Activated naive CD4-positive, alpha-beta T cell treated with anti-CD3 and anti-CD28 coated beads, Interleukin-2, amount 10 ng/mL, durations not matched to agents 7 days and 5 days (primary cell): Measurements from ENCODE around the gene LCT.
A peak's percentile ranks its signal among the peaks of the same experiment; 100 is the strongest.

ENCODE experiments used
- CTCF ChIA-PET: fragments of 350-600 bp; sonication (Branson Sonifier 250); formaldehyde crosslinking; loops from one replicate; lab custom pipeline; 2021; ENCODE audit warnings: antibody characterized with exemption; lab: Charles Lee
- DNase-seq: peaks from one replicate; pipeline ENCODE4 v3.0.0-alpha.2; 2020
- H3K27ac Mint-ChIP-seq: one replicate; pipeline ENCODE4 v1.8.0; 2021; ENCODE audit warnings: mild to moderate bottlenecking, moderate library complexity, mixed read lengths
- H3K27me3 Mint-ChIP-seq: one replicate; pipeline ENCODE4 v1.8.0; 2021; ENCODE audit warnings: mild to moderate bottlenecking, mixed read lengths
- H3K36me3 Mint-ChIP-seq: one replicate; pipeline ENCODE4 v1.8.0; 2021; ENCODE audit warnings: mixed read lengths
- H3K4me1 Mint-ChIP-seq: one replicate; pipeline ENCODE4 v1.8.0; 2021; ENCODE audit warnings: mixed read lengths
- H3K4me3 Mint-ChIP-seq: one replicate; pipeline ENCODE4 v1.8.0; 2021; ENCODE audit warnings: mild to moderate bottlenecking, moderate library complexity, mixed read lengths
- H3K9me3 Mint-ChIP-seq: one replicate; pipeline ENCODE4 v1.8.0; 2021; ENCODE audit warnings: mixed read lengths

Gene LCT

GRCh38 chr2:135849087-135849486 lies 12.1 kb upstream of the LCT start:
- Mint-ChIP-seq H3K27ac (no peak overlapping the region), H3K4me1 (no peaks in the 10 kb centered on the region), H3K36me3 (peaks cover 63% of the 10 kb centered on the region), H3K4me3 (no peak overlapping the region), H3K9me3 (no peaks in the 10 kb centered on the region), H3K27me3 (no peaks in the 10 kb centered on the region)
- DNase-seq: no peak
- CTCF ChIA-PET: no interaction called here

GRCh38 chr2:135845997-135846396 lies 9.0 kb upstream of the LCT start:
- CTCF ChIA-PET: interaction anchor here (1.1 kb wide), 1 partner anchor 538 kb away, joined by 3 read pairs; no protein-coding TSS in a partner anchor
- DNase-seq: no peak
- Mint-ChIP-seq H3K4me1 (peaks cover 5% of the 10 kb centered on the region), H3K9me3 (no peaks in the 10 kb centered on the region), H3K36me3 (peaks cover 63% of the 10 kb centered on the region), H3K4me3 (no peak overlapping the region), H3K27ac (no peak overlapping the region), H3K27me3 (no peaks in the 10 kb centered on the region)

DNA sequence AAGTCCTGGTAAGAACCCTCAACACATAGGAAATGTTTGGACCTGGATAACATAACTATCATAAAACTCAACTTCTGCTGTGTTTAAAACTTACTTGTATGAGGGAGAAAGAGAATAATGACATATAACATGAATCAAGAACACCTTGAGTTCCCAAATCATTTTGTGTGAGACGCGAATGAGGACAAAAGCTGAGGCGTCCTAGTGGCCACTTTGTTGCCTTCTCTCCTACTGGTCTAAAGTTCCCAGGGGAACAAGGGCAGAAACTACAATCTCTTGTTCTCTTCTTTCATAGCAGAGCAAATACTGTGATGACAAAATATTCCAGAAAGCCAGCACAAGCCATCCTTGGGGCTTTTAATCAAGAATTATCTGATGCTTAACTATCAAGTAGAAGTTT lies 8.3 kb upstream of the LCT start:
- Mint-ChIP-seq H3K27ac (no peak overlapping the region), H3K4me1 (peaks cover 13% of the 10 kb centered on the region), H3K9me3 (no peaks in the 10 kb centered on the region), H3K4me3 (no peak overlapping the region), H3K36me3 (peaks cover 62% of the 10 kb centered on the region), H3K27me3 (no peaks in the 10 kb centered on the region)
- CTCF ChIA-PET: no interaction called here
- DNase-seq: no peak

DNA sequence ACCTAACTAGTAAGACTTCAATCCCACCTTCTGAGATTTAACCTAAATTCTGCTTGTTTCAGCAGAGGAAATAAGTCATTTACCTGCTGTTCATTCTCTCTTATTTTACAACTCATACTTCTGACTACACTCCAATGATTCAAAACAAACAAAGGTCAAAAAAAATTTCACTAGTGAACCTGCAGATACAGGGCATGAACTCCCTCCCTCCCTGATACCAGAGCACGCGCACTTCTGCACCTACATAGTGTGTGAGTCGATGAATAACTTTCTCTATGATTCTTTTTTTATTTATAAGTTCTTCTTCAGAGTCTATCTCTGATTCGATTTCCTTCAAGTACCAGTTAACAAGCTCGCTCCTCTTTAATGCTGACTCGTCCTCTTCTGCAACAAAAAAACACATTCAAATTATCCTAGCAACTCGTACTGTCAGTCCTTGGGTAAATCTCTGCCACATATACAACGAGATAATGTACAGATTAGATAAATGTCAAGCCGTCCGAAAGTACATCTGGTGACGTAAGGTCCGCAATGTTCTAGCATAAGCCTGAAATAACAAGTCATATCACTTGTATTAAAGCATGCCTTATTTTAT lies 7.4 kb upstream of the LCT start:
- Mint-ChIP-seq H3K27ac (peak overlapping the region; percentile 2), H3K36me3 (peaks cover 62% of the 10 kb centered on the region), H3K27me3 (no peaks in the 10 kb centered on the region), H3K4me3 (no peak overlapping the region), H3K4me1 (peaks cover 15% of the 10 kb centered on the region), H3K9me3 (no peaks in the 10 kb centered on the region)
- DNase-seq: no peak
- CTCF ChIA-PET: no interaction called here

- Mint-ChIP-seq H3K36me3 (peaks cover 57% of the 10 kb centered on the region), H3K4me1 (peaks cover 15% of the 10 kb centered on the region), H3K9me3 (no peaks in the 10 kb centered on the region), H3K4me3 (no peak overlapping the region), H3K27ac (no peak overlapping the region), H3K27me3 (no peaks in the 10 kb centered on the region)
- CTCF ChIA-PET: no interaction called here
- DNase-seq: no peak
These were observed 6.7 kb upstream of the LCT start for GRCh38 chr2:135843671-135844070.

- Mint-ChIP-seq H3K36me3 (peaks cover 51% of the 10 kb centered on the region), H3K9me3 (no peaks in the 10 kb centered on the region), H3K4me1 (peaks cover 33% of the 10 kb centered on the region), H3K4me3 (no peak overlapping the region), H3K27ac (peak overlapping the region; percentile 40), H3K27me3 (no peaks in the 10 kb centered on the region)
- CTCF ChIA-PET: interaction anchor here (1.4 kb wide), 1 partner anchor 44 kb away, joined by 4 read pairs; no protein-coding TSS in a partner anchor
- no peak for DNase-seq
These were observed 3.6 kb upstream of the LCT start for GRCh38 chr2:135840601-135841000.

GRCh38 chr2:135839713-135840112 lies 2.7 kb upstream of the LCT start:
- H3K4me3 Mint-ChIP-seq: no peak overlapping the region
- no peaks in the 10 kb centered on the region for H3K9me3 Mint-ChIP-seq
- DNase-seq: no peak
- no peak overlapping the region for H3K27ac Mint-ChIP-seq
- H3K4me1 Mint-ChIP-seq: peaks cover 34% of the 10 kb centered on the region
- H3K27me3 Mint-ChIP-seq: no peaks in the 10 kb centered on the region
- peaks cover 48% of the 10 kb centered on the region for H3K36me3 Mint-ChIP-seq
- CTCF ChIA-PET: interaction anchor here (0.7 kb wide), 1 partner anchor 74 kb away, joined by 6 read pairs; no protein-coding TSS in a partner anchor

DNA sequence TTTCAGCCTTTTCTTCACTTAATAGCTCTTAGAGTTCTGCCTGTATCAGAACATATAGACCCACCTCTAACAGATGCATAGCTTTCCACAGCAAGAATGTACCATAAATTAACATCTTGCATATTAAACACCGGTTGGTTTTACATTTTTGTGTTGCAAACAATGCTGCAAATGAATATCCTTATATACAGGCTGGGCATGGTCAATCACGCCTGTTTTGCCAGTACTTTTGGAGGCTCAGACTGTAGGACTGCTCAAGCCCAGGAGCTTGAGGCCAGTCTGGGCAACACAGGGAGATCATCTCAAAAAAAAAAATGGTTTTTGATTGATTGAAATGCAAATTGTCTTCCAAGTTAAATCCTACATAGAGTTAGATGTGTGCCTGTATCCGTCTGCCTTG lies 1.5 kb upstream of the LCT start:
- CTCF ChIA-PET: interaction anchor here (1.5 kb wide), 1 partner anchor 546 kb away, joined by 3 read pairs; no protein-coding TSS in a partner anchor
- peaks cover 34% of the 10 kb centered on the region for H3K4me1 Mint-ChIP-seq
- no peaks in the 10 kb centered on the region for H3K27me3 Mint-ChIP-seq
- no peaks in the 10 kb centered on the region for H3K9me3 Mint-ChIP-seq
- H3K4me3 Mint-ChIP-seq: no peak overlapping the region
- H3K36me3 Mint-ChIP-seq: peaks cover 36% of the 10 kb centered on the region
- no peak overlapping the region for H3K27ac Mint-ChIP-seq
- no peak for DNase-seq

DNA sequence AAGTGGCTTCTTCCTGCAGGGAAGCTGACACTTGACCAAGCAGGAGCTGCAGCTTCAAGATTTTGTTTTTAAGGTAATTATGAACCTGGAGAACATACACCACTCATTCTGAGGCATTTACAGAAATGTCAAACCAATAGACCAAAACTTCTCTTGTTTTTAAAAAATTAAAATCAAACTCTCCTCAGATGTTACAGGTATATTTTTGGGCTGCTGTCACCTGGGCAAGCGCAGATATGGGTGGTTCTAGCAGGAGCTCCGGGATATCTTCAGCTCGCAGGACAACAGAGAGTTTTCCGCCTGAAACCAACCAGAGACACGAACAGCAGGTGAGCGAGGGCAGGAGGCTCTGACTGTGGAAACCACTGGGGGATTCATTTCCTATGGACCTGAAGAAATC lies 4.1 kb downstream of the LCT start:
- H3K4me3 Mint-ChIP-seq: no peak overlapping the region
- no peak overlapping the region for H3K27ac Mint-ChIP-seq
- no peak for DNase-seq
- H3K4me1 Mint-ChIP-seq: peaks cover 17% of the 10 kb centered on the region
- no peaks in the 10 kb centered on the region for H3K9me3 Mint-ChIP-seq
- peaks cover 4% of the 10 kb centered on the region for H3K27me3 Mint-ChIP-seq
- CTCF ChIA-PET: interaction anchor here (1.0 to 1.5 kb wide), 2 partner anchors 35 to 552 kb away, joined by 5 to 6 read pairs; no protein-coding TSS in a partner anchor
- peaks cover 6% of the 10 kb centered on the region for H3K36me3 Mint-ChIP-seq

DNA sequence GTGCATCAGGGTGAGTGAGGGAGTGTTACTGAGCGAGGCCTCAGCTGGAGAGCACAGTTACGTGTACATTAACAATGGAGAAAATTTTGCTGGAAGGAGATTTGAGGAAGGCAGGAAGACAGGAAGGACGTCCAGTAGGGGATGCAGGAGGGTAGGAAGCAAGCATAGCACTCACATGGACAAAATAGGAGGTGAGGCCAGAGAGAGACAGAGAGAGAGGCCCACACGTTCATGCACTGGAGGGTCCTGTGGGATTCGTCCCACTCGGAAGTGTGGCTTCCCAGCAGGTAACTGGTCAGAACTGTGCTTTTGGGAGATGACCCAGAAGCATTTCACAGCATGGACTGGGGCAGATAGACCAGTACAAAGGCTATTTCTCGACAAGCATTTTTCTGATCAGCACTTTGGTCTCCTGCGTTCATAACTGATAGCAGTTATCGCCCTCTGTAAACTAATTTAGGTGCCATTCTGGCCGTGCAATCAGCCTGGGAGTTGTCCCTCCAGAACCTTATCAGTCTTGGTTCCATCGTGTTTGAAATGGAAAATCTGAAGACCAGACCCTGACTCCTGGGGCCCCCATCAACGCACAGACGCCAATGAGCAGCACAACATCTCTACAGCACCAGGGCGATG lies 5.7 kb downstream of the LCT start:
- CTCF ChIA-PET: no interaction called here
- peaks cover 4% of the 10 kb centered on the region for H3K36me3 Mint-ChIP-seq
- no peaks in the 10 kb centered on the region for H3K9me3 Mint-ChIP-seq
- H3K4me3 Mint-ChIP-seq: no peak overlapping the region
- no peak overlapping the region for H3K27ac Mint-ChIP-seq
- H3K4me1 Mint-ChIP-seq: peaks cover 7% of the 10 kb centered on the region
- peaks cover 4% of the 10 kb centered on the region for H3K27me3 Mint-ChIP-seq
- no peak for DNase-seq

DNA sequence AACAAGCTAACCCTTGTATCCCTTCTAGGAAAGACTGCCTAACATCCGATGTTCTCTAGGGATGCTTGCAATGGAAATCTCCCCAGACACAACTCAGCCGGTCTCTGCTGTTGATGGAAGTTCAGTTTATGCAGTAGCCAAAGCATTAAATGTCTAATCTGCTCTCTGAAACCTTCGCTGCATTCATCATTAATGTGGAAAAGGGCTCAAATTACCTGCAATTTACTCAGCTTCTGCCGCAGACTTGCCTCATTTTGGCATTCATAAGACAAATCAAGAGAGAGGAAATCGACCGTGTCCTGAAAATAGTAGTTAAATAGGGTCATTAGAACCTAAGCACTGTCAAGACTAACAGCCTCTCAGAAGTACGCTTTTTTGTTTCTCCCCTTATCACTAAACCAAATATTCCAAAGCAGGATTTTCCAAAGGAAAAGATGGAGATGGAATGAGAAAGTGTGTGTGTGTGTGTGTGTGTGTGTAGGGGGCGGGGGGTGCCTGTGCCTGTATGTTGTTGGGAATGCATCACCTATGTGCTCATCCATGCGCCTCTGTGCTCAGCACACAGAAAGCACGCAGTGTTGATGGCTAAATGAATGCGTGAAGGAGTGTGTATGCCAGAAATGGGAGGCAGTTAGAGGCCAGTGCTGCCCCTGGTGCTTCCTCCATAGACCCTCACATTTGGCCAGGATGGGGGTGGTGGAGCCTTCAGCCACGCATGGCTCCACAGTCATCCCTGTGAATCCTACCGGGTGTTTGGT lies 7.4 kb downstream of the LCT start:
- Mint-ChIP-seq H3K27me3 (peaks cover 4% of the 10 kb centered on the region), H3K4me1 (peaks cover 8% of the 10 kb centered on the region), H3K9me3 (no peaks in the 10 kb centered on the region), H3K36me3 (no peaks in the 10 kb centered on the region), H3K27ac (no peak overlapping the region), H3K4me3 (no peak overlapping the region)
- CTCF ChIA-PET: no interaction called here
- no peak for DNase-seq

DNA sequence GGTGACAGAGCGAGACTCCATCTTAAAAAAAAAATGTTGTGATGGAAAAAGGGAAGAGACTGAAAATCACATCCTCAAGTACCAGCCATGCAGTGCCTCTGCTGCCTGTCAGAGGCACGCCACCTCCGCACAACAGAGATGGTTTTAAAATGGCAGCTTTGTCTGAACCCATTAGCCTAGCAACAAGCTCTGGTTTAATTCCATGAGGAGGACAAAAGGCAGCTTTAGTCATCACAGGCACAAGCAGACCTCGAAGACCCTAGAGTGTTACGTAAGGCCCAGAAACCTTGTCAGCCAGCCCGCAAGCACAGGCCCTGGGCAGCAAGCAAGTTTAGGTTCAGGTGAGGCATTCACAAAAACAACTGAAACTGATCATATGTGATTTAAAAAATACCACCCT lies 10.4 kb downstream of the LCT start:
- DNase-seq: no peak
- CTCF ChIA-PET: interaction anchor here (1.4 kb wide), 1 partner anchor 29 kb away, joined by 3 read pairs; no protein-coding TSS in a partner anchor
- Mint-ChIP-seq H3K9me3 (peaks cover 15% of the 10 kb centered on the region), H3K36me3 (peaks cover 11% of the 10 kb centered on the region), H3K27me3 (peaks cover 8% of the 10 kb centered on the region), H3K27ac (no peak overlapping the region), H3K4me3 (no peak overlapping the region), H3K4me1 (peaks cover 13% of the 10 kb centered on the region)

DNA sequence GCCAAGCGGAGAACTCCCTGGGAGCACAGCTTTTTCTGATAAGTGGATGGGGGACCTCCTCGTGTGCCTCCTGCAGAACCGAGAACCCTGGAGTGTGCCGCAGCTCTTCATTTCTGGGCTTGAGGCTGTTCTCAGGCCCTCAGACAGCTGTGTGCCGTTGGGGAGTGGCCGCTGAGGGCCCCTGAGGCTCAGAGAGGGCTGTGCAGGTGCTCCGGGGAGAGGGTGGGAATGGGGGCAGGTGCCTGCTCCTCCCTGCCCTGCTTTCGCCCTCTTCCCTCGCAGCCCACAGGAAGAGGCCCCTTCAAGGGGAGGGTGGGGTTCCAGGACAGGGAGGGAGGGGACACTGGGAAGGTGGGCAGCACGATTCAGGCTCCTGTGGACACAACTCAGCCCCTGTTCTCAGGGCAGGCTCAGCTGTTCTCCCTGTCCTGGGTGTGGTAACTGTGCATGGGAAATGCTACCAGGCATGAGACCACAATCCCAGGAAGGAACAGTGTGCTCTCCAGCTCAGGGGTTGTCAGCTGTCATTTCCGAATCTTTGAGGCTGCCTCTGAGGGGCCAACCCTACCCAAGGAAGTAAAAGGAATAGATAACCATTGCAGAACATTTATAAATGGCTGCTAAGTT lies 11.3 kb downstream of the LCT start:
- peaks cover 20% of the 10 kb centered on the region for H3K4me1 Mint-ChIP-seq

DNA sequence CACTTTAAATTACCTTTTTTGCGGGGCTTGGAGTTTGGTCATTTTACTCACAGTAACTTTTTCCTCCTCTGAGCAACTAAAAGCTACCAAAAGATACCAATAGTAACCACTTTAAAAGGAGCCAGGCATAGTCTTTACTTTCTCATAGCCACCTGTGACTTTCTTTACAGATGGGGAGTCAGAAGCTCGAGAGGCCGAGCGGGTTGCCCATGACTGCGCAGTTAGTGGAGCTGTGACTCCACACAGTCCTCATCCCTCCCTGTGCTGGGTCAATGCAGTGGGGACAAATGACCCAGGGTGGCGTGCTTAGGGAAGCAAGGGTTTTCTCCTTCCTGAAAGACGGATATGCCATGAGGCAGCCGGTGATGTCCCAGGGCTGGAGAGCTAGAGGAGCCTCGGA lies 11.9 kb downstream of the LCT start:
- Mint-ChIP-seq H3K4me3 (no peak overlapping the region), H3K27me3 (peaks cover 8% of the 10 kb centered on the region), H3K4me1 (peaks cover 26% of the 10 kb centered on the region), H3K36me3 (peaks cover 11% of the 10 kb centered on the region), H3K27ac (no peak overlapping the region), H3K9me3 (peaks cover 15% of the 10 kb centered on the region)
- DNase-seq: no peak
- CTCF ChIA-PET: interaction anchor here (0.7 to 1.4 kb wide), 2 partner anchors 27 to 559 kb away, joined by 3 read pairs; no protein-coding TSS in a partner anchor

More for the DNA sequence above, 11.3 kb downstream of the LCT start:
- Mint-ChIP-seq H3K27ac (no peak overlapping the region), H3K9me3 (peaks cover 15% of the 10 kb centered on the region), H3K4me3 (no peak overlapping the region), H3K36me3 (peaks cover 11% of the 10 kb centered on the region), H3K27me3 (peaks cover 8% of the 10 kb centered on the region)
- CTCF ChIA-PET: interaction anchor here (0.7 to 1.4 kb wide), 2 partner anchors 28 to 559 kb away, joined by 3 read pairs; no protein-coding TSS in a partner anchor
- no peak for DNase-seq
